Activated CD8-positive, alpha-beta memory T cell treated with anti-CD3 and anti-CD28 coated beads, Interleukin-2, amount 50 U/mL, for 24 hours (primary cell): ENCODE measurements around the gene PHETA1.
"Not testable (repeated sequence)": the region's sequence is repeated elsewhere in the genome, so short reads cannot be mapped to it uniquely, and the experiment has no call there.

Source experiments
- DNase-seq: peaks from one replicate; pipeline ENCODE4 v3.0.0-alpha.2; 2020; ENCODE audit errors: extremely low read depth

Gene PHETA1

DNA sequence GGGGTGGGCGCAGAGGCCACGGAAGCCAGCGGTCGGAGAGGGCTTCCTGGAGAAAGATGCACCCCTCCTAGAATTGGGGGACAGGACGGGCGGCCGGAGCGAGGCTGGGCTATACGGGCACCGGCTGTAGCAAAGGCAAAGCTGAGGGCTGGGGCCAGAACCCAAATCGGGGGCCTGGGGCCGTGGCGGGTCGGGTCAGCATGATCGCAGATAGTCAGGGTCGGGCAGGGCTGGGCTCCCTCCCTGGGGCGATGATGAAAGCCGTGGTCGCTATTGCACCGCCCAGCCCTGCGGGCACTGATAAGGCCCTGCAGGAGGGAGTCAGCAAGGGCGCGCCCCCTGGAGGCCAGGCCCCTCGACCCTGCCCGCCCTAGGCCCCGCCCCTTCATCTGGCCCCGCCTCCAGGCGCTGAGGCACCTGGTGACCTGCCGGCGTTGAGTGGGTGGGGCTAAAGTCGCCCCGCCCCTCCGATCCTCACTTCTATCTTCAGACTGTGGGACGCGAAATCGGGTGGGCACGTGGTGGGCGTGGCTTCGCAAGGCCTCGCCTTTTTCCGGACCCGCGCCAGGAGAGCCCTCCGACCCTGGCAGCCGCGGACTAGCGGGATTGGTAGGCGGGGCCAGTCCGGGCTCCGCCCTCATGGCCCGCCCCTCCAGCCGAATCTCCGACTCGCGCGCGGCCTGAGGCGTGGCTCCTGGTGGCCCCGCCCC lies 36.4 kb upstream of the PHETA1 start:
- peak; percentile 96 for DNase-seq

- peak; percentile 51 for DNase-seq
Measured at GRCh38 chr12:111404362-111405148, 35.7 kb upstream of the PHETA1 start.

DNA sequence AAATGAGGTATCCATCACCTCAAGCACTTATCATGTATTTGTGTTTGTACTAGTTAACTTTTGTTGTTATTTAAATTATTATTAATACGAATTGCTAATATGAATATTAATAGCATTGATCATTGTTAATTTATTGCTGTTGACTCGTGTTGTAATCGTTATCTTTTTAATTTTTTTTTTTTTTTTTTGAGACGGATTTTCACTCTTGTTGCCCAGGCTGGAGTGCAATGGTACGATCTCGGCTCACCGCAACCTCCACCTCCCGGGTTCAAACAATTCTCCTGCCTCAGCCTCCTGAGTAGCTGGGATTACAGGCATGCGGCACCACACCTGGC lies 33.6 kb upstream of the PHETA1 start:
- not testable (repeated sequence) for DNase-seq

- no peak for DNase-seq
Measured at GRCh38 chr12:111401167-111401605, 32.3 kb upstream of the PHETA1 start.

DNA sequence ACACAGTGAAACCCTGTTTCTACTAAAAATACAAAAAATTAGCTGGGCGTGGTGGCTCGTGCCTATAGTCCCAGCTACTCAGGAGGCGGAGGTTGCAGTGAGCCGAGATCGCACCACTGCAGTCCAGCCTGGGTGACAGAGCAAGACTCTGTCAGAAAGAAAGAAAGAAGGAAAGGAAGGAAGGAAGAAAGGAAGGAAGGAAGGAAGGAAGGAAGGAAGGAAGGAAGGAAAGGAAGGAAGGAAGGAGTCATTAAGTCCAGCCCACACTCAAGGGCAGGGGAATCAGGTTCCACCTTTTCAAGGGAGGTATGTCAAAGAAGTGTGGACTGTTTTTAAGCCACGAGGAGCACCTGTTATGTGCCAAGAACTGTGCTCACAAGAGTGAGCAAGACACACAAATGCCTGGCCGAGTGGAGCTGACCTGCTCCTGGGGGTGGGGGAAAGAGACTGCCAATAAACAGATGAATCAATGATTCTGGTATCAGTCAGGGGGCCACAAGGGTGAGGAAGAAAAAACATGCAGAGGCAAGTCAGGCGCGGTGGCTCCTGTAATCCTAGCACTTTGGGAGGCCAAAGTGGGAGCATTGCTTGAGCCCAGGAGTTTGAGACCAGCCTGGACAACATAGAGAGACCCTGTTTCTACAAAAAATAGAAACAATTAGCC lies 31.0 kb upstream of the PHETA1 start:
- not testable (repeated sequence) for DNase-seq

GRCh38 chr12:111398530-111398929 lies 29.6 kb upstream of the PHETA1 start:
- no peak for DNase-seq

GRCh38 chr12:111396726-111397445 lies 28.0 kb upstream of the PHETA1 start:
- DNase-seq = peak; percentile 60

- not testable (repeated sequence) for DNase-seq
Measured at GRCh38 chr12:111396271-111396670, 27.4 kb upstream of the PHETA1 start.

GRCh38 chr12:111395336-111396187 lies 26.7 kb upstream of the PHETA1 start:
- DNase-seq = no peak

GRCh38 chr12:111394480-111394879 lies 25.6 kb upstream of the PHETA1 start:
- no peak for DNase-seq

DNA sequence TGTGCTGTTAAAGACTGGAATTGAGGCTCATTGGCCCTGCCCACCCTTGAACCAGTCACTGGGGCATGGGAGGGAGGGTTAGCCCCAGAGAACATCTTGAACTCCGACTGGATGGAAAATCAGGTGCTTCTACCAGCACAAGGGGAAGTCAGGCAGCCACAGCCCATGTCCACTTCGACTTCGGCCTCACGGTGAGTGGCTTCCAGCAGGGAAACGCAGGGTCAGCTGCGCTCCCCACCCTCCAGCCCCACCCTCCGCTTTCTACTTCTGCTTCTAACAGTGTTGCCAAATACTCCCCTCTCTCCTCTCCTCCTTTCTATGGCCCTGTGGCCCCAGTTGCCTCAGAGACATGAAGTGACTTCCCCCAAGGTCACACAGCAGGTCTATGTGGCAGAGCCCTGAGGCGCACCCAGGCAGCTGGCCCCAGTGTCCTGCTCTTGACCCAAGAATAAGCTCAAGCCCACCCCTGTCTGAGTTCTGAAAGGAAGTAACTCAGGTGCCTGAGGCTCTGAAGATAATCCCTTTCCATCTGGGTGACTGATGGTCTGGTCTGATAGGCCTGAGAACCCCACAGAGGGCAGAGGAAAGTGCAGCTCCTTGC lies 24.9 kb upstream of the PHETA1 start:
- no peak for DNase-seq

DNA sequence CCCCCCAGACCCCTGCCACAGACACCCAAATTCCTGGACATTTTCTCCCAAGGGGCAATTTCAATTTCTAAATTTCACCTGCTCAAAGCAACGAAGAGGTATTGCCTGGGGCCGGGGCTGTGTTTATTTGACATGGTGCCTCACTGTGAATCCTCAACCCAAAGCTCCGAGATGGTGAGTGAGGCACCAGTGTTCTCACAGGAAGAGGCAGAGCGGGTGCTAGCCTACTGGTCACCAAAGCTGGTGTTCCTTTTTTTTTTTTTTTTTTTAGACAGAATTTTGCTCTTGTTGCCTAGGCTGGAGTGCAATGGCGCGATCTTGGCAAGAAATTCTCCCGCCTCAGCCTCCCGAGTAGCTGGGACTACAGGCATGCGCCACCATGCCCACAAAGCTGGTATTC lies 22.0 kb upstream of the PHETA1 start:
- DNase-seq = no peak

GRCh38 chr12:111389635-111390034 lies 20.7 kb upstream of the PHETA1 start:
- no peak for DNase-seq

GRCh38 chr12:111387747-111388323 lies 18.9 kb upstream of the PHETA1 start:
- DNase-seq = no peak

DNA sequence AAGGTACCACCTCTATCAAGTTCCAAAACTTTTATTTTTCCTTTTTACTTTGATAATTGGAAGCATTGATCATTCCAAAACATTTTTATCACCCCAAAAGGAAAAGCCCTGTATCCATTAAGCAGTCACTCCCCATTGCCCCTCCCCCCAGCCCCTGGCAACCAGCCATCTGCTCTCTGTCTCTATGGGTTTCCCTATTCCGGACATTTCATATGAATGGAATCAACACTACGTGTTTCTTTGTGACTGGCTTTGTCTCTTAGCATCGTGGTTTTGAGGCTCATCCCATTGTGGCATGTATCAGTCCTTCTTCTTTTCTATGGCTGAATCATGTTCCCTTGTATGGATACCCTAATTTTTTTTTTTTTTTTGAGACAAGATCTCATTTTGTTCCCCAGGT lies 18.0 kb upstream of the PHETA1 start:
- DNase-seq = no peak

DNA sequence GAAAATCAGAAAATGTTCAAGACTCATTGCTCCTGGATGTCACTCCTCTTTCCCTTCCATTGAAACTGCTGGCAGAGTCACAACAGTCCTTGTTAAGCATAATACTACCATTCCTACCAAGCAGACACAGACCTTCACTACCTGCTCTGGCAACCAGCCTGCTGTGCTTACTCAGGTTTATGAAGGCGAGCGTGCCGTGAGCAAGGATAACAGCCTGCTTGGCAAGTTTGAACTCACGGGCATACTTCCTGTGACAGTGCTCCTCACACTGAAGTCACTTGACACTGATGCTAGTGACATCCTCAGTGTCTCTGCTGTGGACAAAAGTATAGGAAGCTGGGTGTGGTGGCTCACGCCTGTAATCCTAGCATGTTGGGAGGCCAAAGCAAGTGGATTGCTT lies 15.7 kb upstream of the PHETA1 start:
- DNase-seq = no peak

DNA sequence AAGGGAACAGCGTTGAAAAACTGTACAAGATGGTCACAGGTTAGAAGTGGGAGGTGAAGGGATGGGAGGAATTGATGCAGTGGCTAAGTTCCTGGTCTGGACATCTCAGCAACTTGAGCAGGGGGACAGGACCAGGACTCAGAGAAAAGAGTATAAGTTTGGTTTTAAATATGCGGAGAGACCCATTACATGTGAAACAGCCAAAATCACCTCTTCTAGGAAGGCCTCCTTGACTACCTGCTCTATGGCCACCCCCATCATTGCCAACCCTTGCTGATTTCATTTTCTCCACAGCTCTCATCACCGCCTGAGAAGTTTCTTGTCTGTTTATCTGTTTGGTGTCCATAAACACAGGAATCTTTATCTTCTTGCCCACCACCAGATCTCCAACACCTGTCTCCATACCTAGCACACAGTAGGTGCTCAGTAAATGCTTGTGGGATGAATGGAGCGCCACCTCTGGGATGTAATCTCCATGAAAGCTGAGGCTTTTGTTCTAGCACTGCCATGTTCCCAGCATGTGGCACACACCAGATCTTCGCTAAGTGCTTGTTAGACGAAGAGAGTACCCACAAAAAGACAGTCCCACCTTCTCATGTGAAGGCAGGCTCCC lies 11.2 kb upstream of the PHETA1 start:
- no peak for DNase-seq

DNA sequence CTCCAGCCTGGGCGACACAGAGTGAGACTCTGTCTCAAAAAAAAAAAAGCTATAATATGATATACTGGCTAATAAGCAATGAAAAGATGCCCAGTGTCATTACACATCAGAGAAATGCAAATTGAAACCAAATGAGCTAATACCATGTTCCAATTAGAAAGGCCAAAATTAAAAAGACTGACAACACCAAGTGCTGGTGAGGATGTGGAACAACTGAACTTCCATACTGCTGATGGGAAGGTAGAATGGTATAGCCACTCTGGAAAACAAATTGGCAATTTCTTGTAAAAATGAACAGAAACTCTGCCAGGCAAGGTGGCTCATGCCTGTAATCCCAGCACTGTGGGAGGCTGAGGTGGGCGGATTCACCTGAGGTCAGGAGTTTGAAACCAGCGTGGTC lies 8.5 kb upstream of the PHETA1 start:
- DNase-seq = no peak

DNA sequence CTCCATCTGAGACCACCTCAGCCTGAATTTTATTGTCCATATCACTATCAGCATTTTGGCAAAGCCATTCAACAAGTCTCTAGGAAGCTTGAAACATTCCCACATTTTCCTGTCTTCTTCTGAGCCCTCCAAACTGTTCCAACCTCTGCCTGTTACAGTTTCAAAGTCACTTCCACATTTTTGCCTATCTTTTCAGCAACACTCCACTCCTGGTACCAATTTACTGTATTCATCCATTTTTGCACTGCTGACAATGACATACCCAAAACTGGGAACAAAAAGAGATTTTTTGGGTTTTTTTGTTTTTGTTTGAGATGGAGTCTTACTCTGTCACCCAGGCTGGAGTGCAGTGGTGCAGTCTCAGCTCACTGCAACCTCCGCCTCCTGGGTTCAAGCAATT lies 4.3 kb upstream of the PHETA1 start:
- not testable (repeated sequence) for DNase-seq
